NCI-H2227 (cell line): ENCODE results near the gene BCAT1.
"Not testable (repeated sequence)": the region's sequence is repeated elsewhere in the genome, so short reads cannot be mapped to it uniquely, and the experiment has no call there.

Experiments used
- DNase-seq: peaks from one replicate; lab custom pipeline; 2025; ENCODE audit not compliant: unreplicated experiment; lab: John Stamatoyannopoulos, UW

BCAT1 gene

DNA sequence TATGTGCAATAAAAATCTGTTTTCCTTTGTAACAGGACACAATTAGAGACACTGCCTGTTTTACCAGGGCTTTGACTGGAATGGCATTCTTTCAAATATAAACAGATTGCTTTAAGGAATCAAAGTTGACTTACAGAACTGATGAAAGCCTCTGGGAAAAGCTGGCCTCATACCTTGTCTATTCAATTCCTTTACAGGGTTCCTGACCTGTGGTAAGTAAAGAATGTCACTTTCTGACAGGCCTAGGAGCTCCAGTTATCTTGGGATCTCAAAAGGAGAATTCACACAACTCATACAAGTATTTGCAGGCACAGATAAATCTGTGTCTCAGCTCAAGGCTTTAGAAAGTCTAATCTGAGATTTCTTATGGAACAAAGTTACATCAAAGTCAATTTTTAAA lies 88.4 kb downstream of the BCAT1 start:
- no peak for DNase-seq

DNA sequence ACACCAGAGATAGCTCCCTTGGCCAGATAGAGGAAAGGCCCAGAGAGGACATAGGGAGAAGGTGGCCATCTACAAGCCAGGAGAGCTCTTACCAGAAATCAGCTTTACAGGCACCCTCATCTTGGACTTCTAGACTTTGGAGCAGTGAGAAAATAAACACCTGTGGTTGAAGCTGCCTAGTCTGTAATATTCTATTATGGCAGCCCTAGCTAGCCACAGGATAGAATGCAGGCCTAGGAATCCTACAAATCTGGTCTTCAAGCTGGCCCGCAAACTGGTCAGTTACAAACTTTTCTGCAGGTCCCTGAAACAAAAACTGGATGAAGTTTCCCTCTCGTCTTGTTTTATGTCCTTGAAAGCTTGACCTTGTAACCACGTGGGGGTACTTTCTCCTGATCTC lies 92.4 kb downstream of the BCAT1 start:
- no peak for DNase-seq

DNA sequence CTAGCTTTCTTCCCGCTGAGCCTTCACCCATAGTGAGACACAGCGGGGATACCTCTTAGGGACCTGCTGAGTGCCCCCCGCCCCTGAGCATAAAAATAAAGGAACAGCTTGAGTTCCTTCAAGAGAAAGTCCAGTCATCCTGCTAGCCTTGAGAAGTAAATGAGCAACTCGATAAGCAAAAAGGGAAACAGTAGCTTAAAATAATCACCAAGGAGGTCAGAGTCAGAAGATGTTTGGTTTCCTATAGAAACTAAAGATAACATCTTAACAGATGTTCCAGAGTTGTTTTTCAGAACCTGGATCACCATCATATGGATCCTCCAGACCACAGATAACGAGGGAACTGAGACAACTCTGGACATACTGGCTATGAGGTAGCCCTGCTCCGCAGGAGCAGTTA lies 94.0 kb downstream of the BCAT1 start:
- DNase-seq = no peak

GRCh38 chr12:24854017-24854416 lies 94.9 kb downstream of the BCAT1 start:
- no peak for DNase-seq

DNA sequence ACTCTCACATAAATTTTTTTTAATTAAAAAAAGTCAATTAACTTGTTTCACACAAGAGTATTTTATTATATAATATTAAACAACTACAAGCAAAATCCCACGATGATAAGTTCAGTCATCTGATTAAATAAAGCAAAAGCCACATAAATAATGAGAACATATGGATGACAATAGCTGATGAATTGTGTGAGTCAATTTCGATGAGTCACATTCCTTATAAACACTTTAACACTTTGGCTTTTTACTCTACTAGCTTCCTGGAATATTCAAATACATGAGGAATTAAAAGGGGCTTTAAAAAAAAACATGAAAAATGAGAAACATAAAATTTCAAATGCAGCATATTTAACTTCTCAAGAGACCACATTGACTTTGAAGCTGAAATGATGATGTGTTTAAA lies 95.3 kb downstream of the BCAT1 start:
- DNase-seq = no peak

DNA sequence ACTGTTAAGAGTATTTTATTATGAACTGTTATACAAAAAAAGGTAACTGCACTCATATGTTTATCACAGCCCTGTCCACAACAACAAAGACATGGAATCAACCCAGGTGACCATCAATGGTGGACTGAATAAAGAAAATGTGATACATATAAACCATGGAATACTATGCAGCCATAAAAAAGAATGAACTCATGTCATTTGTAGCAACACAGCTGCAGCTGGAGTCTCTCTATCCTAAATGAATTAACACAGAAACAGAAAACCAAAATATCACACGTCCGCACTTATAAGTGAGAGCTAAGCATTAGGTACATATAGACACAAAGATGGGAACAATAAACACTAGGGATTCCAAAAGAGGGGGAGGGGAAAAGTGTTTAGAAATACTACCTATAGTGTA lies 95.8 kb downstream of the BCAT1 start:
- no peak for DNase-seq

DNA sequence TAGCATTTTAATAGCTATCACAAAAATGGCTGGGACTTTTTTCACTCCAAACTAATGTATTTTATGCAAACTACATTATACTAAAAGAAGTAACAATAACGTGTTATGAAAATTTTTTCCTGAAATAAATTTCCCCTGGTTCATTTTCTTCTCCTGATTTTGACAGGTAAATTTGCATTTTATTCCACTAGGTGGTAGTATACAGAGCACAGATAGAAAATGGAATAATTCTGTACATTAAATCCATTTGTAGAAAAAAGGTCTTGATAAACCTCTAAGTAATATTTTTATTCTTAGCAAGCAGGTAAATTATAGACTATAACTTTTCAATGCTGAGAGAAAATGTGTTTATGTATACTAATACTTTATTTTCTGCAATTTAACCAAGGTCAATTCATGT lies 96.5 kb downstream of the BCAT1 start:
- DNase-seq = no peak

DNA sequence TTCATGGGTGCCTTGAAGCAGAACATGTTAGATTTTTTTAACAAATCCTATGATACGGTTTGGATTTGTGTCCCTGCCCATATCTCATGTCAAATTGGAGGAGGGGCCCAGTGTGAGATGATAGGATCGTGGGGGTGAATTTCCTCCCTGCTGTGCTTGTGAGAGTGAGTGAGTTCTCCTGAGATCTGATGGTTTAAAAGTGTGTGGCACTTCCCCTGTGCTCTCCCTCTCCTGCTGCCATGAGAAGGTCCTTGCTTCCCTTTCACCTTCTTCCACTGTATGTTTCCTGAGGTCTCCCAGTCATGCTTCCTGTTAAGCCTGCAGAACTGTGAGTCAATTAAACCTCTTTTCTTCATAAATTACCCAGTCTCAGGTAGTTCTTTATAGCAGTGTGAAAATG lies 97.0 kb downstream of the BCAT1 start:
- not testable (repeated sequence) for DNase-seq

- DNase-seq = no peak
These were observed 97.6 kb downstream of the BCAT1 start for GRCh38 chr12:24851341-24851740.

DNA sequence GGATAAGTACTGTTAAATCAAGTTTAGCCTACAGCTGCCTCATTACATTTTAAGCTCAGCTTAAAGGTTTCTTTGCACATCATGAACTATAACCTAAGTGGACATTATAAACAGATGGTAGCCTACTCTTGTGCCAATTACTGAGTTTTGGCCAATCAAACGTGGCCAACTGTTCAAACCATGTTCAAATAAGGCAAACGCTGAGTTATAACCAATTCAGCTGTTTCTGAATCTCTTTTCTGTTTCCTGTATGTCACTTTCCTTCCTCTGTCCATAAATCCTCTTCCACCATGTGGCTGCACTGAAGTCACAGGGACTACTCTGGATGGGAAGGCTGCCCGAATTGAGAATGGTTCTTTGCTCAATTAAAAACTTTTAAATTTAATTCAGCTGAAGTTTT lies 98.4 kb downstream of the BCAT1 start:
- no peak for DNase-seq

- no peak for DNase-seq
These were observed 99.9 kb downstream of the BCAT1 start for GRCh38 chr12:24848941-24849477.

- DNase-seq = no peak
These were observed 102.2 kb downstream of the BCAT1 start for GRCh38 chr12:24846689-24847088.

- no peak for DNase-seq
These were observed 103.3 kb downstream of the BCAT1 start for GRCh38 chr12:24845615-24846014.

DNA sequence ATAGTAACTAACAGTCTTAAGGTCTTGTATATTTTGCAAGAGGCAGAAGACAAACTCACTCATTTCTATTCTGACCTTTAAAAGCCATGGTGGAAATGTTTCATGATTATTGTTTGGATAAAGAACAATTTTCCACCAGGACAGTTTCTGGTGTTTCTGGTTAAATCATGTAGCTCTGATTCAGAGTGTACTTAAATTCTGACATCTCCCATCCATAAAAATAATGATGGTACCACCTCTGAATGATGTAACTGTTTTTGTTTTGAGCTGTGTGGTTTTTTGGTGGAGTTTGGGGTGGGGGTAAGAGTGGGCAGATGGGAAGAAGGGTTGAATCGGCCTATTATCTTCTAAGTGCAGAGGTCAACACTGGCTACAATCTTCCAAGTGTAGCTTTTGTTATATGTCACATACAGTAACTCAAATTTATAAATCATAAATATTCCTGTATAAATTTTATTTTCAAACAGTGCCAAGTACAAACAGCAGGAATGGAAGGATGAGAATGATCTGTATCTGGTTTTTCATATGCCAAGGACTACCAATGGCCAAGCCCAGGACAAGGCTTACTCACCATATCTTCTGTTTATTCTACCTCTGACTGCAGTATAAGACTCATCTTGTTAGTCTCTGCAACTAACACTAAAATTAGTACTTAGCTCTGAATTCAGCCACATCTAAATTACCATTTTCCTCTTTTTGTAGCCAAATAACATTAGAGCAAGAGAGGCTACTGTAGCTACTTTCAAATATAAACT lies 108.7 kb downstream of the BCAT1 start:
- DNase-seq = no peak

- DNase-seq = no peak
These were observed 109.6 kb downstream of the BCAT1 start for GRCh38 chr12:24839268-24839791.

- no peak for DNase-seq
These were observed 110.4 kb downstream of the BCAT1 start for GRCh38 chr12:24838531-24838950.

GRCh38 chr12:24835377-24835776 lies 113.5 kb downstream of the BCAT1 start:
- no peak for DNase-seq

DNA sequence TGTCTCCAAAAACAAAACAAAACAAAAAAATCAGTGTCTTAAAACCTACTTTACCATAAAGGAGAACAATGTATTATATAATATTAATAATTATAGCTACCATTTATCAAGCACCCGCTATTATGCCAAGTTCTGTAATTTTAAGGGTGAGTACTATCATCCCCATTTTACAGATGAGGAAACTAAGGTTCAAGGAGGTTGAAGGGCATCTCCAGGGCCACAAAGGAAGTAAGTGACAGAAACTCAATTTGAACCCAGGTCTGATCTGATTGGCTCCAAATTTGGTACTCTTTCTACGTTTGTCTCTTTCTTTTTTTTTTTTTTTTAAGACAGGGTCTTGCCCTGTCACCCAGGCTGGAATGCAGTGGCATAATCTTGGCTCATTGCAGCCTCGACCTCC lies 115.4 kb downstream of the BCAT1 start:
- no peak for DNase-seq

DNA sequence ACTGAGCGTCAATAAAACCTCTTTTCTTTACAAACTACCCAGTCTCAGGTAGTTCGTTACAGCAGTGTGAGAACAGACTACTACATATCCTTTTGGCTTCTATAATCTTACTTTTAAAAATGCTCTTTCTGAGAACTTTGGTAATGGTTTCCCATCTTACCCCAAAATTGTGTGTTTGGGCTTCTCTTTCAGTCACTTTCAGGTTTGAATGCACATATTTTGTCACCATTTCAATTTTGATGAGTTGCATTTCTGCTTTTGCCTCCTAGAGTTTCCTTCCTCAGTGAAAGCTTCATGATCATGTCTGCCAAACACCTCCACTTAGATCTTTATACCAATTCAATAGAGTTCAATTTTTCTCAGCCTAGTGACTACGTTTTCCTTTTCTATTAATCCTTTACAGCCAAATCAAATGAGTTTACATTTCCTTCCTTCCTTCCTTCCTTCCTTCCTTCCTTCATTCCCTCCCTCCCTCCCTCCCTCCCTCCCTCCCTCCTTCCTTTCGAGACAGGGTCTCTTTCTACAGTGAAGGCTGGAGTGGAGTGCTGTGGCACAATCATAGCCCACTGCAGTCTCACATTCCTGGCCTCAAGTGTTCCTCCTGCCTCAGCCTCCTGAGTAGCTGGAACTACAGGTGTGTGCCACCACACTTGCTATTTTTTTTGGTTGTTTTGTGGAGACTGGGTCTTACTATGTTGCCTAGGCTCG lies 124.9 kb downstream of the BCAT1 start:
- DNase-seq = no peak

DNA sequence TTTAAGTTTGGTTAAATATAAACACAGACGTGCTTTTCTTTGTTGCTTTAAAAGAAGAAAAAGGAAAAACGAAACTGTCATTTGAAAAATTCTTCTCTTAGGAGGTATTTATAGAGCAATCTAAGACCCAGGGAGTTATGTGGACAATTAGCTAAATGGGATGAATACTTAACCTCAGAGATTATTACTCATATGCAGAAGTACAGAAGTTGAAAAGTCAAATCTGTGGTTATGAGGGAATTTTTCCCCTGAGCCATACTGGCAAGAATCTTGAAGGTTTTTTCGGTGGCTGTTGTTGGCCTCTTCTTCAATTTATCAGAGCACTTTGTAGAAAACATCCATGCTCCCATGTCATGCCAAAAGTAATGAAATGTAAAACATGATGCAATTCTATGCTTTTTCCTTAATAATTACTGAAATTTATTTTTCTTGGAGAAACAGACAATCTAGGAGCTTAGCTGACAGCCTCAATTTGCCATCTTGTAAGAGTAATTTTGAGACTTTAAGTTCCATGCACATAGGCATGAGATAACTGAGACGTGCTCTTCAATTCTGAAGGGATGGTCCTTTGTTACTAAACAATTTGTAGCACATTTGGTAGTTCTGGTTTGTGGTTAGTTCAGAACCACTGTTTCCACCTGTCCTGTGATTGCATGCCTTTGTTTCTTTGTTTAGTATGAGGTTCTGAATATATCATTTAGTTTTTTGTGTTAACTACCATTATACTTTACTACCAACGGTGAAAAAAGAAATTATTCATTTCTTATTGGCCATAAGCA lies 126.6 kb downstream of the BCAT1 start:
- no peak for DNase-seq

DNA sequence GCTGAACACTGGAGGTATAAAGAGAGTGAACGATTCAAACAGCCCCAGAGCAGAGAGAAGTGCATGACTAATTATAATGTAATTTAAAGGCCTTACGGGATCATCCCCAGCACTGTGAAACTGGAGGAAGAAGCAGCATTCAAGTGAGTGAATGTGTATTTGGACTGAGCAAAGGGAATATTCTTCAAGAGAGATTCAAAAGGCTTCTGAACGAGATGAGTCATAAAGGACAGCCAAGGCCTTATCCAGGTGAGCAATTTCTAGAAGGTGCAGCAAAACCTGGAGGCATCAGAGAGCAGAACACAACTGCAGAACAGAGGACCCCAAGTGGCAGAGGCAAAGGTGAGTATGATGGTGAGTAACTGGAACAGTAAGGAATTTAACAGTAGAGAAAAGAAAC lies 127.2 kb downstream of the BCAT1 start:
- DNase-seq = no peak
